ENCODE data around the gene ARSI.
"Not testable (repeated sequence)": the region's sequence is repeated elsewhere in the genome, so short reads cannot be mapped to it uniquely, and the experiment has no call there.

ARSI gene

GRCh38 chr5:150263375-150263775 is 39.3 kb downstream of the ARSI start:
- no peak for DNase-seq

DNA sequence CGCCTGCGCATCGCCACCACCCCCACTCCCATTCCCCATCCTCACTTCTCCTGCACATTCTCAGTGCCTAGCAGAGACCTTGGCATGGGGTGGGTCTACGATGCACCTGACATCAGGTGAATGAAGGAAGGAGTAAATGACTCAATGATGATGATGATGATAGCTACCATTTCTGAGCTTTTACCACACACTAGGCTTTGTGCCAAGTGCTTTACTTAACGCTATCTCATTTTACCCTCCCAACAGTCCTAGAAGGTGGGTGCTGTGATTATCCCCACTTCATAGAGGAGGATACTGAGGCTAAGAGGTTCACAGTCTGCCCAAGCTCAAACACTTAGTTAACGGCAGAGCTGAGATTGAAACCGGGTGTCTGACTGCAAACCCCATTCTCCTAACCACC is 40.2 kb downstream of the ARSI start:
- no peak for DNase-seq

GRCh38 chr5:150261231-150261630 is 41.5 kb downstream of the ARSI start:
- no peak for DNase-seq

DNA sequence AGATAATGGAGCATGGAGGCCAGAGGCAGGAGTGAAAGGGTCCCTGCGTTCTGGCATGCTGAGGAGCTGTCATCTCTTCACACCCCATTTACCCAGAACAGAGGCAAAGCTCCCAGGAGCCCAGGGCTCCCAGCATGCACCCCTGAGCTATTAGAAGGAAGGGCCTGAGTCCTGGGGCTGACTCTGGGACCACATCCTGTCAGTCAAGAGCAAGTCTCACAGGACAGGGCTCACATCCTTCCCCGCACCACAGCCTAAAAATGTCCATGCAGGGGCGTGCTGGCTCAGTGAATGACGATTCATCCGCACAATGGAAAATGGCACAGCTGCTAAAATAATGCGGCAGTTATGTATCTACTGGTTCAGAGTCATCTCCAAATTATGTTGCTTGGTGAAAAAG is 44.6 kb downstream of the ARSI start:
- DNase-seq: peak; percentile 71

GRCh38 chr5:150257424-150257823 is 45.3 kb downstream of the ARSI start:
- no peak for DNase-seq

DNA sequence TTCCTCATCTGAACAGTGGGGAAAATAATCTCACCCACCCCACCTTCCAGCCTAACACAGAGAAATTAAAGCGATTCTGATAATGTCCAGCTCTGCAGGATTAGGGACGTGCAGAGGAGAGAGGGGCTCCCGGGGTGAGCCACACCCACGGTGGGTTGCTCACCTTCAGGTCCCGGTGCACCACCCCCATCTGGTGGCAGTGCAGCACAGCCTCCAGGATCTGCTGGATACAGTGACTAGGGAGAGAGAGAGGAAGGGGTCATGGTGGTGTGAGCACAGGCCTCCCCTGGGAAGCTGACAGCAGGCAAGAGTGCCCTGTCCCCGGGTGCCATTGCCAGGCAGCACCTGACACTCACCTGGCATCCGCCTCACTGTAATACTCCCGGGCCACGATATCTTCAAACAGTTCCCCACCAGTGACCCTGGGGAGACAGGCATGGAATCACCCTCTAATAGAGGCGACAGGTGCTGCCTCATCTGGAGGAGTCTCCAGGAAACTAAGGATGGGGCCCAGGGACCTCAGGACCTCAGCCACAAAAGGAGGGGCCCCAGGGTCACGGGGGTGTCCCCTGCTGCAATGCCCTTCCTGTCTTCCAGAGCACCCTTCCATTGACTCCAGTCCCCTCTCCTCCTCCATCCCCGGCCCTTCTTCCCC is 46.2 kb downstream of the ARSI start:
- no peak for DNase-seq

GRCh38 chr5:150255659-150256409 is 46.9 kb downstream of the ARSI start:
- DNase-seq: no peak

GRCh38 chr5:150254774-150255173 is 47.9 kb downstream of the ARSI start:
- no peak for DNase-seq

DNA sequence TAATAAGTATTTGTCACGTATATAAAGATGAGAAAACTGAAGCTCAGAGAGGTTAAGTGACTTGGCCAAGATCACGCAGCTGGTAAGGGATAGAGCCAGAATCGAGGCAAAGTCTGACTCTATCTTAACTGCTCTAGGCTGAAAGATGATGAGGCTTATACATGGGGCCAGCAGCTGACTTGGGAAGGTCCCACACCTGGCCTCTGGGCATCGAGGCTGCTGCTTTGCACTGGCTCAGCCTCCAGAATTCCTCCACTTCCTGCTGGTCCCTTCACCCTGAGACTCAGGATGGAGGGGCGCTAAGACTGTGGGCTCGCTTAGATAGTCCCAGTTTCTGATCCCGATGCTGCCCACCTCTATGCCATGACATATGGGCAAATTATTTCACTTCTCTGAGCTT is 48.3 kb downstream of the ARSI start:
- DNase-seq: no peak

GRCh38 chr5:150253416-150254208 is 49.1 kb downstream of the ARSI start:
- DNase-seq: no peak

DNA sequence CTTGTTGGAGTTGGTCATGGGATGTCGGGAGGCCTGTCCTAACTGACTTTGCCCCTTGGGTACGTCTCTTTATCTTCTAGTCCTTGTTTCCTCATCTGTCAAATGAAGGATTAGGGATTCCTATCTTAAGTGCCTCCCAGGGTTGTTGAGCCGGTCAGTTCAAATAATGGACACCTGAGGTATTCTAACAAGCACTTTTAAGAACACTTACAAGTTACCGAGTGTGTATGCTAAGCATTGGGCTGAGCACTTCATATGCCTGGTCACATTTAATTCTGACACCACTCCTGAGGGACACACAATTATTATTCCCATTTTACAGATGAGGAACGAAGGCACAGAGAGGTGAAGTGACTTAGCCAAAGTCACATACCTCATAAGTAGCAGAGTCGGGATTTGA is 50.2 kb downstream of the ARSI start:
- no peak for DNase-seq

- no peak for DNase-seq
Observed at GRCh38 chr5:150251504-150251903, 51.2 kb downstream of the ARSI start.

GRCh38 chr5:150249744-150250143 is 53.0 kb downstream of the ARSI start:
- no peak for DNase-seq

GRCh38 chr5:150248946-150249345 is 53.8 kb downstream of the ARSI start:
- no peak for DNase-seq

DNA sequence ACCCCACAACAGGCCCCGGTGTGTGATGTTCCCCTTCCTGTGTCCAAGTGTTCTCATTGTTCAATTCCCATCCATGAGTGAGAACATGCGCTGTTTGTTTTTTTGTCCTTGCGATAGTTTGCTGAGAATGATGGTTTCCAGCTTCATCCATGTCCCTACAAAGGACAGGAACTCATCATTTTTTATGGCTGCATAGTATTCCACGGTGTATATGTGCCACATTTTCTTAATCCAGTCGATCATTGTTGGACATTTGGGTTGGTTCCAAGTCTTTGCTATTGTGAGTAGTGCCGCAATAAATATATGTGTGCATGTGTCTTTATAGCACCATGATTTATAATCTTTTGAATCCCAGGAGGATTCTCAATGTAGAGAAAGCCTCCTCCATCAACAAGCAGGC is 54.2 kb downstream of the ARSI start:
- DNase-seq: not testable (repeated sequence)

DNA sequence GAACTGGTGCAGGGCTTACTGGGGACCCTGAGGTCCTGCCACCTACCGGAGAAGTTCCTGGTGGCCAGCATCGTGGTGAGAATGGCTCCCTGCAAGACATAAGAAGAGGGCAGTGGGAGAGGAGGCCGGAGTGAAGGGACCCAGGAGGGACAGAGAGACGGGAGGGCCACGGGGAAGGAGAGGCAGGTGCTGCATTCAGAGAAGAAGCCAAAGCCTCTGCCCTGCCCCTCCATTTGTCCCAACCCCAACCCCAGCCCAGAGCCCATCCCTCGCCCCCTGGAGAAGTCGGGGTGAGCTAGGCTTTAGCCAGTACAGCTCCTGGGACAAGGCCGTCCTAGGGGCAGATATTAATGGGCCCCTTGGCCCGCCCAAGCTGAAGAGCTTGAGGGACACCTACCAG is 55.0 kb downstream of the ARSI start:
- no peak for DNase-seq

- DNase-seq: no peak
Observed at GRCh38 chr5:150246835-150247234, 55.9 kb downstream of the ARSI start.

DNA sequence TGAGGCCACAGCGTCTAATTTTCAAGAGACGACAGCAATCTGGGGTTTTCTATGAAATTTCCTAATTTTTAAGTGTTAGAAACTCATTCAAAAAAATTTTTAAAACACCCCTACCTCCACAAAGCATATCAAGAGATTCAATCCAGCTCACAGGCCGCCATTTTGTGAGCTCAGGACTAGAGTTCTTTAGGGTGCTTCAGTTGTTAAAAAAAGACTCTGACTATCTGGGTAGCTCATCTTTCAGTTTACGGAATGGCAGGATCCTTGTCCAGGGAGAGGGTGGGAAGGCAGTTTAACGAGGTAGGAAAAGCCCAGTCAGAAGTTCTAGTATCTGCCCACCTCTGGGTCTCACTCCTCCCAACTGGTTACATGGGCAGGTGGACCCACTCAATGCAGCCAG is 56.3 kb downstream of the ARSI start:
- DNase-seq: no peak

Data from femur (tissue), 1 donor.